Neuronal stem cell (in vitro differentiated cells): ENCODE results near the gene FREY1. TPM values are rescaled to one million over a fixed set of nuclear protein-coding genes. Genes with fewer than 3 reads are reported as not detected.

ENCODE experiments used
- DNase-seq: peaks from one replicate; pipeline ENCODE4 v3.0.0-alpha.2; 2013; ENCODE audit warnings: low spot score
- H2AFZ ChIP-seq: one replicate; pipeline ENCODE4 v1.6.1; 2013; ENCODE audit warnings: mild to moderate bottlenecking, low read length, inconsistent platforms
- H2AK5ac ChIP-seq: 2 replicates; pipeline ENCODE4 v1.6.1; 2013; ENCODE audit warnings: low read depth, mild to moderate bottlenecking, inconsistent platforms, low read length, moderate library complexity, mixed read lengths
- H2BK120ac ChIP-seq: 2 replicates; pipeline ENCODE4 v1.6.1; 2013; ENCODE audit warnings: low read depth, mild to moderate bottlenecking, inconsistent platforms, low read length, moderate library complexity, mixed read lengths
- H2BK12ac ChIP-seq: one replicate; pipeline ENCODE4 v1.6.1; 2013; ENCODE audit warnings: low read length, inconsistent platforms
- H2BK15ac ChIP-seq: 2 replicates; pipeline ENCODE4 v1.6.1; 2013; ENCODE audit warnings: mild to moderate bottlenecking, low read length, inconsistent platforms, mixed read lengths
- H2BK5ac ChIP-seq: one replicate; pipeline ENCODE4 v1.6.1; 2013; ENCODE audit warnings: inconsistent platforms, mild to moderate bottlenecking, low read length, moderate library complexity
- H3K14ac ChIP-seq: one replicate; pipeline ENCODE4 v1.6.1; 2013; ENCODE audit warnings: low read length, inconsistent platforms
- H3K18ac ChIP-seq: 2 replicates; pipeline ENCODE4 v1.6.1; 2013; ENCODE audit warnings: low read length, inconsistent platforms
- H3K23ac ChIP-seq: 2 replicates; pipeline ENCODE4 v1.6.1; 2013; ENCODE audit warnings: low read depth, mild to moderate bottlenecking, mixed read lengths, low read length, inconsistent platforms; ENCODE audit not compliant: poor library complexity
- H3K27ac ChIP-seq: replicated peaks from 3 replicates; pipeline ENCODE4 v1.5.1; 2013; ENCODE audit warnings: low read length, inconsistent platforms
- H3K27me3 ChIP-seq, 3 experiments: 2 replicates each; pipeline ENCODE4 v1.6.1; 2013; ENCODE audit warnings: low read length in 3 of 3, mild to moderate bottlenecking in 2 of 3, inconsistent platforms in 1 of 3, low read depth in 1 of 3, mixed read lengths in 1 of 3, moderate library complexity in 1 of 3; ENCODE audit not compliant: control insufficient read depth in 3 of 3, insufficient read depth in 3 of 3
- H3K36me3 ChIP-seq, 2 donors: replicated peaks in 1 of 2; 2 replicates each; pipeline ENCODE4 v1.6.1; 2013; ENCODE audit warnings: low read length in 2 of 2; ENCODE audit not compliant: control insufficient read depth in 2 of 2, insufficient read depth in 2 of 2
- H3K4ac ChIP-seq: 2 replicates; pipeline ENCODE4 v1.6.1; 2013; ENCODE audit warnings: inconsistent platforms, mild to moderate bottlenecking, low read length, moderate library complexity
- H3K4me1 ChIP-seq, 2 donors: 1 replicate in 1 of 2; 2 replicates in 1 of 2; pipeline ENCODE4 v1.6.1; 2013; ENCODE audit warnings: low read length in 2 of 2, low read depth in 1 of 2; ENCODE audit not compliant: control insufficient read depth in 2 of 2, insufficient read depth in 1 of 2
- H3K4me2 ChIP-seq: one replicate; pipeline ENCODE4 v1.6.1; 2013; ENCODE audit warnings: mild to moderate bottlenecking, low read length, inconsistent platforms; ENCODE audit not compliant: insufficient read depth, poor library complexity, severe bottlenecking
- H3K4me3 ChIP-seq, 2 donors: 2 replicates each; pipeline ENCODE4 v1.5.1; 2013; ENCODE audit warnings: low read length in 2 of 2, mild to moderate bottlenecking in 2 of 2, inconsistent platforms in 1 of 2, moderate library complexity in 1 of 2
- H3K79me1 ChIP-seq: one replicate; pipeline ENCODE4 v1.6.1; 2013; ENCODE audit warnings: low read depth, mild to moderate bottlenecking, inconsistent platforms, low read length, moderate library complexity
- H3K9ac ChIP-seq: one replicate; pipeline ENCODE4 v1.6.1; 2013; ENCODE audit warnings: mild to moderate bottlenecking, low read depth, low read length, inconsistent platforms; ENCODE audit not compliant: poor library complexity
- H3K9me3 ChIP-seq, 2 donors: replicated peaks in 1 of 2; 2 replicates each; pipeline versions ENCODE3 to v1.6.1; 2013; ENCODE audit warnings: low read length in 2 of 2, mild to moderate bottlenecking in 2 of 2, inconsistent platforms in 1 of 2, low read depth in 1 of 2, mixed read lengths in 1 of 2, moderate library complexity in 1 of 2; ENCODE audit not compliant: control insufficient read depth in 2 of 2, insufficient read depth in 1 of 2
- H4K8ac ChIP-seq: one replicate; pipeline ENCODE4 v1.6.1; 2013; ENCODE audit warnings: low read depth, mild to moderate bottlenecking, inconsistent platforms, low read length, moderate library complexity
- H4K91ac ChIP-seq: one replicate; pipeline ENCODE4 v1.6.1; 2013; ENCODE audit warnings: low read length, low read depth, mild to moderate bottlenecking, inconsistent platforms; ENCODE audit not compliant: poor library complexity
- WGBS, 2 donors: extraction: QIAGEN DNeasy Blood & Tissue Kit; methylation state at CpG; one replicate each; pipeline ENCODE4 v1.1.7; 2013; ENCODE audit warnings: missing lambda C conversion rate in 2 of 2, mixed read lengths in 1 of 2; ENCODE audit not compliant: insufficient read length in 2 of 2, insufficient replicate concordance in 1 of 2; ENCODE audit errors: extremely low coverage in 2 of 2; 5-methylcytosine and 5-hydroxymethylcytosine counted together
- polyA plus RNA-seq, 2 experiments: library from polyadenylated mRNA; stranded (reverse); fragments of 200-250 nt; gene quantifications; one replicate each; pipeline ENCODE4 v1.2.3, GENCODE V29; 2013

The FREY1 gene
- polyA plus RNA-seq (2013, experiment 1 of 2), result 0.95 TPM
- 0.93 TPM for polyA plus RNA-seq (2013, experiment 2 of 2)

GRCh38 chr11:45906965-45907611, at the start of gene FREY1:
TSS of gene FREY1 (minus strand) at chr11:45907271. CDS start at chr11:45907245, 26 bp downstream.
- Histone ChIP-seq H3K4me3 (no peak within 1 kb of the TSS), H4K8ac (no peak within 1 kb of the TSS), H3K18ac (no peak within 1 kb of the TSS), H2BK120ac (no peak within 1 kb of the TSS), H2AK5ac (peak within 1 kb of the TSS; percentile 56), H3K4me1 (peaks cover 0 to 3% of the 10 kb centered on the region in 2 donors), H3K27me3 (no peaks in the 10 kb centered on the region), H2BK15ac (no peak within 1 kb of the TSS), H3K14ac (peak within 1 kb of the TSS; percentile 47), H3K4me2 (no peak within 1 kb of the TSS), H3K4ac (no peak within 1 kb of the TSS), H2AFZ (no peak within 1 kb of the TSS), H2BK12ac (no peak within 1 kb of the TSS), H3K36me3 (peaks cover 15 to 52% of the 10 kb centered on the region in 2 donors), H3K9me3 (no peaks in the 10 kb centered on the region), H3K27ac (no peak within 1 kb of the TSS), H2BK5ac (no peak within 1 kb of the TSS), H3K79me1 (no peaks in the 10 kb centered on the region), H3K23ac (peak within 1 kb of the TSS; percentile 43), H3K9ac (peak within 1 kb of the TSS; percentile 25), H4K91ac (no peak within 1 kb of the TSS)
- no CpG with 5 or more reads among the region's 18 CpGs for WGBS, 2 donors
- DNase-seq, result no peak

- Histone ChIP-seq H3K4me2 (no peak overlapping the region), H3K4me3 (no peak overlapping the region), H3K18ac (no peak overlapping the region), H3K27ac (no peak overlapping the region), H3K9ac (no peak overlapping the region), H3K9me3 (no peaks in the 10 kb centered on the region), H3K4ac (no peak overlapping the region), H2BK12ac (no peak overlapping the region), H4K91ac (no peak overlapping the region), H3K14ac (no peak overlapping the region), H3K23ac (no peak overlapping the region), H2AK5ac (no peak overlapping the region), H3K27me3 (no peaks in the 10 kb centered on the region), H4K8ac (no peak overlapping the region), H2BK120ac (no peak overlapping the region), H3K79me1 (no peaks in the 10 kb centered on the region), H2BK5ac (no peak overlapping the region), H3K36me3 (peaks cover 15 to 84% of the 10 kb centered on the region in 2 donors), H3K4me1 (peaks cover 0 to 17% of the 10 kb centered on the region in 2 donors), H2AFZ (no peak overlapping the region), H2BK15ac (no peak overlapping the region)
- WGBS, 2 donors, result no CpG with 5 or more reads among the region's 1 CpG
- DNase-seq, result no peak
These were observed 42.9 kb upstream of the FREY1 start for GRCh38 chr11:45949992-45950407.

- peaks cover 16 to 93% of the 10 kb centered on the region in 2 donors for H3K36me3 ChIP-seq
- no peak overlapping the region for H2BK5ac ChIP-seq
- no peak overlapping the region for H2BK120ac ChIP-seq
These were observed 41.3 kb upstream of the FREY1 start for GRCh38 chr11:45948356-45948755.

GRCh38 chr11:45947885-45948284, 40.8 kb upstream of the FREY1 start:
- no peak overlapping the region for H2BK12ac ChIP-seq
- no peak overlapping the region for H3K4ac ChIP-seq
- no peak overlapping the region for H4K91ac ChIP-seq
- no peaks in the 10 kb centered on the region for H3K79me1 ChIP-seq
- H3K4me3 ChIP-seq, result no peak overlapping the region
- no peaks in the 10 kb centered on the region for H3K27me3 ChIP-seq
- peaks cover 0 to 17% of the 10 kb centered on the region in 2 donors for H3K4me1 ChIP-seq
- H2AK5ac ChIP-seq, result no peak overlapping the region
- peaks cover 15 to 93% of the 10 kb centered on the region in 2 donors for H3K36me3 ChIP-seq
- H2BK120ac ChIP-seq, result no peak overlapping the region
- H3K14ac ChIP-seq, result no peak overlapping the region
- no peak overlapping the region for H3K27ac ChIP-seq
- H3K23ac ChIP-seq, result no peak overlapping the region
- H2BK5ac ChIP-seq, result no peak overlapping the region
- DNase-seq, result no peak
- WGBS, 2 donors, result no CpG with 5 or more reads among the region's 1 CpG
- H2AFZ ChIP-seq, result no peak overlapping the region
- H3K18ac ChIP-seq, result no peak overlapping the region
- no peak overlapping the region for H4K8ac ChIP-seq
- no peaks in the 10 kb centered on the region for H3K9me3 ChIP-seq
- no peak overlapping the region for H3K4me2 ChIP-seq
- H3K9ac ChIP-seq, result no peak overlapping the region
- no peak overlapping the region for H2BK15ac ChIP-seq

More at GRCh38 chr11:45948356-45948755, 41.3 kb upstream of the FREY1 start:
- Histone ChIP-seq H3K27ac (no peak overlapping the region), H2BK15ac (no peak overlapping the region), H4K8ac (no peak overlapping the region), H2BK12ac (no peak overlapping the region), H3K4me1 (peaks cover 0 to 17% of the 10 kb centered on the region in 2 donors), H3K23ac (no peak overlapping the region), H2AK5ac (no peak overlapping the region), H3K4ac (no peak overlapping the region), H3K9ac (no peak overlapping the region), H3K18ac (no peak overlapping the region), H3K79me1 (no peaks in the 10 kb centered on the region), H2AFZ (no peak overlapping the region), H3K27me3 (no peaks in the 10 kb centered on the region), H3K14ac (no peak overlapping the region), H3K9me3 (no peaks in the 10 kb centered on the region), H3K4me3 (no peak overlapping the region), H3K4me2 (no peak overlapping the region), H4K91ac (no peak overlapping the region)
- no peak for DNase-seq
- WGBS, 2 donors, result no CpG with 5 or more reads among the region's 3 CpGs
